CD14-positive monocyte (primary cell): ENCODE results near the gene WDR45. TPM values are rescaled to one million over a fixed set of nuclear protein-coding genes. Genes with fewer than 3 reads are reported as not detected.

Source experiments
- DNase-seq, 3 donors: peaks; one replicate each; pipeline ENCODE4 v3.0.0-alpha.2; 2011 to 2022
- H2AFZ ChIP-seq: 2 replicates; pipeline ENCODE4 v1.6.0; 2012; ENCODE audit warnings: mild to moderate bottlenecking, low read depth, low read length, inconsistent platforms; ENCODE audit not compliant: insufficient read depth, poor library complexity, severe bottlenecking
- H3K27ac ChIP-seq, 2 donors: 1 replicate in 1 of 2; 2 replicates in 1 of 2; pipeline ENCODE4 v1.5.1; 2012 to 2013; ENCODE audit warnings: low read length in 2 of 2, control low read depth in 1 of 2, inconsistent platforms in 1 of 2, low read depth in 1 of 2, mild to moderate bottlenecking in 1 of 2
- H3K27me3 ChIP-seq, 2 donors: one replicate each; pipeline versions ENCODE4 v1.6.0 to v1.6.1; 2011 to 2013; ENCODE audit warnings: low read length in 2 of 2; ENCODE audit not compliant: control insufficient read depth in 2 of 2, insufficient read depth in 2 of 2
- H3K36me3 ChIP-seq, 2 donors: replicated peaks in 1 of 2; 1 replicate in 1 of 2; 2 replicates in 1 of 2; pipeline versions ENCODE4 v1.5.1 to v1.6.1; 2012 to 2013; ENCODE audit warnings: low read length in 2 of 2, control low read depth in 1 of 2, inconsistent platforms in 1 of 2, mild to moderate bottlenecking in 1 of 2; ENCODE audit not compliant: insufficient read depth in 2 of 2, control insufficient read depth in 1 of 2
- H3K4me1 ChIP-seq, 2 donors: 1 replicate in 1 of 2; 2 replicates in 1 of 2; pipeline versions ENCODE4 v1.5.1 to v1.6.1; 2012 to 2013; ENCODE audit warnings: low read length in 2 of 2, control low read depth in 1 of 2, inconsistent platforms in 1 of 2, mild to moderate bottlenecking in 1 of 2, moderate library complexity in 1 of 2; ENCODE audit not compliant: insufficient read depth in 2 of 2, control insufficient read depth in 1 of 2
- H3K4me2 ChIP-seq: replicated peaks from 2 replicates; pipeline ENCODE3; 2012; ENCODE audit warnings: low read length, moderate library complexity, mild to moderate bottlenecking; ENCODE audit not compliant: poor library complexity, severe bottlenecking; ENCODE audit errors: extremely low read depth
- H3K4me3 ChIP-seq, 3 experiments: fragments of 200-600 bp in 1 of 3; sonication (generic) in 1 of 3; replicated peaks in 1 of 3; 1 replicate in 2 of 3; 2 replicates in 1 of 3; pipeline ENCODE4 v1.5.1; 2011 to 2013; ENCODE audit warnings: low read length in 3 of 3, mild to moderate bottlenecking in 3 of 3, control low read depth in 2 of 3, low read depth in 2 of 3, inconsistent platforms in 1 of 3, moderate library complexity in 1 of 3
- H3K79me2 ChIP-seq: 2 replicates; pipeline ENCODE4 v1.6.0; 2012; ENCODE audit warnings: mild to moderate bottlenecking, control low read depth, inconsistent platforms, low read length, moderate library complexity; ENCODE audit not compliant: insufficient read depth
- H3K9ac ChIP-seq: 2 replicates; pipeline ENCODE4 v1.6.0; 2017; ENCODE audit warnings: low read length, mild to moderate bottlenecking; ENCODE audit not compliant: insufficient read depth, poor library complexity, severe bottlenecking
- H3K9me3 ChIP-seq, 2 donors: replicated peaks in 1 of 2; 1 replicate in 1 of 2; 2 replicates in 1 of 2; pipeline versions ENCODE4 v1.5.1 to v1.6.1; 2012 to 2013; ENCODE audit warnings: low read length in 2 of 2, control low read depth in 1 of 2; ENCODE audit not compliant: control insufficient read depth in 1 of 2, insufficient read depth in 1 of 2
- H4K20me1 ChIP-seq: 2 replicates; pipeline ENCODE4 v1.6.0; 2012; ENCODE audit warnings: mild to moderate bottlenecking, low read length, control low read depth, moderate library complexity; ENCODE audit not compliant: insufficient read depth
- H3K27ac Mint-ChIP-seq, 7 donors: one replicate each; pipeline ENCODE4 v1.8.0; 2020; ENCODE audit warnings: mild to moderate bottlenecking in 7 of 7, mixed read lengths in 7 of 7, moderate library complexity in 6 of 7, inconsistent platforms in 2 of 7
- H3K27me3 Mint-ChIP-seq, 3 donors: one replicate each; pipeline ENCODE4 v1.8.0; 2021 to 2022; ENCODE audit warnings: low read depth in 3 of 3, mild to moderate bottlenecking in 3 of 3, mixed read lengths in 3 of 3, moderate library complexity in 3 of 3, inconsistent platforms in 1 of 3
- H3K36me3 Mint-ChIP-seq, 2 donors: one replicate each; pipeline ENCODE4 v1.8.0; 2020; ENCODE audit warnings: mixed read lengths in 2 of 2, inconsistent platforms in 1 of 2, mild to moderate bottlenecking in 1 of 2
- H3K4me1 Mint-ChIP-seq: one replicate; pipeline ENCODE4 v1.8.0; 2020; ENCODE audit warnings: mild to moderate bottlenecking, mixed read lengths
- H3K4me3 Mint-ChIP-seq, 2 donors: one replicate each; pipeline ENCODE4 v1.8.0; 2020; ENCODE audit warnings: mild to moderate bottlenecking in 2 of 2, mixed read lengths in 2 of 2, moderate library complexity in 1 of 2
- H3K9me3 Mint-ChIP-seq, 7 donors: one replicate each; pipeline ENCODE4 v1.8.0; 2020 to 2022; ENCODE audit warnings: mixed read lengths in 7 of 7, mild to moderate bottlenecking in 6 of 7, moderate library complexity in 6 of 7, inconsistent platforms in 2 of 7
- CTCF ChIP-seq: fragments of 200-600 bp; IDR thresholded peaks from one replicate; pipeline ENCODE4 v1.8.0; 2022; ENCODE audit warnings: antibody characterized with exemption, mild to moderate bottlenecking
- whole genome bisulfite sequencing: methylation state at CpG from one replicate; pipeline ENCODE4 v1.1.5; 2013; ENCODE audit warnings: missing lambda C conversion rate; ENCODE audit not compliant: insufficient coverage; 5-methylcytosine and 5-hydroxymethylcytosine counted together
- intact Hi-C, 2 donors: fragments of 100-400 bp; cut with micrococcal nuclease; formaldehyde crosslinking; loops; one replicate each; pipeline versions ENCODE4 v1.15.0 to v1.15.1; 2023
- polyA plus RNA-seq, 3 donors: library from polyadenylated mRNA; depleted of rRNA in 1 of 3; unstranded in 2 of 3; stranded (reverse) in 1 of 3; fragments of 300-500 nt in 2 of 3; fragments of >200 nt in 1 of 3; fragmentation: Illumina TruSeq in 2 of 3; gene quantifications; 1 replicate in 2 of 3; 2 replicates in 1 of 3; pipeline ENCODE4 v1.2.3, GENCODE V29; 2012 to 2021

WDR45 gene
- polyA plus RNA-seq, 3 donors = 83.1 to 207 (median 83.8) TPM

DNA sequence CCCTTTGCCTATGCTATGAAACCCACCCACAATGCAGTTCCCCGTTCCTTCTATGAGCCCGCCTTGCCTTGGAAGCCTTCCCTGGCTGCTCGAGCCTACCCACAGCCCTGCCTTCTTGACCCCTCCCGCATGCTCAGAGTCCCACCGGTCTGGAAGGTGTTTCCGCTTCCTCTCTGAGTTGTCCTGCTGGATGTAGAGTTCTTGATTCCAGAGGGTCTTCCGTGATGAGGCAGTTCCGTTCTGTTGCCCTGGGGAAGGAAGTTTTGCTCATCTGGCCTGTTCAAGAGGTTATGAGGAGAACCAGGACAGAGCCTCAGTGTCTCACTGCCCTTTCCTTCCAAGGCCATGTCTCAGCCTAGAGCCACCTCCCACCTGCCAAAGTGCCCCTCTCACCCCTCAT is 36.4 kb upstream of the WDR45 start:
- Histone ChIP-seq H2AFZ (no peak overlapping the region), H3K9me3 (no peaks in the 10 kb centered on the region), H3K4me2 (no peak overlapping the region), H3K4me1 (no peaks in the 10 kb centered on the region), H3K36me3 (peaks cover 63 to 73% of the 10 kb centered on the region in 2 donors), H3K79me2 (no peaks in the 10 kb centered on the region), H3K27ac (no peak overlapping the region), H4K20me1 (no peaks in the 10 kb centered on the region), H3K9ac (no peak overlapping the region), H3K4me3 (no peak overlapping the region), H3K27me3 (no peaks in the 10 kb centered on the region)
- DNase-seq = no peak
- Mint-ChIP-seq H3K4me3 (no peak overlapping the region), H3K4me1 (peaks cover 1% of the 10 kb centered on the region), H3K27ac (peak overlapping the region in 2 of 7 donors; percentile 2 to 6), H3K9me3 (peaks cover 0 to 2% (median 0%) of the 10 kb centered on the region in 7 donors), H3K36me3 (peaks cover 53 to 68% of the 10 kb centered on the region in 2 donors), H3K27me3 (peaks cover 0 to 5% (median 0%) of the 10 kb centered on the region in 3 donors)
- intact Hi-C loops = no loop called here
- no peak for TF ChIP-seq CTCF
- WGBS = 100% methylated on average over 2 of the region's 8 CpGs

DNA sequence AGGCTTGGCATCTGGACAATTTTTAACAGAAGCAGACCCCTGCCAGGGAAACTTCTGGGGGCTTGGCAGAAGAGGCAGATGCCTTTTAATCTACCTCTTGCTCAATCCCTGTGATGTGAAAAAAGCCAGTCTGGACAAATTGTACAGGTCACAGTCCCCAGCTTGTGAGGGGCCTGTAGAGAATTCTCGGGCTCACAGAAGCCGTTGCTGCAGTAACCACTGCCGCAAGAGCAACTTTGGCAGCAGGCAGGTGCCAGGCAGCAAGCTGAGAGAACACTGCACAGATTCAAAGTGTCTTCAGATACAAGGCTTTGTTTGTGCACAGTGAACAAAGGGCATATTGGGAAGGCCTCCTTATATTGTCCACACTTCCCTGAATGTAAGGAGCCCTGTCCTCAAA is 32.1 kb upstream of the WDR45 start:
- peaks cover 0 to 5% (median 0%) of the 10 kb centered on the region in 3 donors for H3K27me3 Mint-ChIP-seq
- H3K79me2 ChIP-seq = no peaks in the 10 kb centered on the region
- H3K4me1 ChIP-seq = no peaks in the 10 kb centered on the region
- TF ChIP-seq CTCF = no peak
- H3K4me3 Mint-ChIP-seq = no peak overlapping the region
- no peak overlapping the region for H3K27ac ChIP-seq
- H3K4me1 Mint-ChIP-seq = no peaks in the 10 kb centered on the region
- no peaks in the 10 kb centered on the region for H3K9me3 ChIP-seq
- H3K27me3 ChIP-seq = no peaks in the 10 kb centered on the region
- DNase-seq = no peak
- H3K36me3 ChIP-seq = peaks cover 49 to 57% of the 10 kb centered on the region in 2 donors
- H4K20me1 ChIP-seq = no peaks in the 10 kb centered on the region
- WGBS = 92% methylated on average over 2 of the region's 3 CpGs
- peaks cover 0 to 2% (median 1%) of the 10 kb centered on the region in 7 donors for H3K9me3 Mint-ChIP-seq
- no peak overlapping the region for H2AFZ ChIP-seq
- no peak overlapping the region for H3K4me2 ChIP-seq
- H3K9ac ChIP-seq = no peak overlapping the region
- peaks cover 44 to 67% of the 10 kb centered on the region in 2 donors for H3K36me3 Mint-ChIP-seq
- H3K27ac Mint-ChIP-seq = peak overlapping the region in 1 of 7 donors; percentile 42
- intact Hi-C loops = no loop called here
- no peak overlapping the region for H3K4me3 ChIP-seq
